ENCODE data around the gene LRRC3B.
"Not testable (repeated sequence)": the region's sequence is repeated elsewhere in the genome, so short reads cannot be mapped to it uniquely, and the experiment has no call there.

DNA sequence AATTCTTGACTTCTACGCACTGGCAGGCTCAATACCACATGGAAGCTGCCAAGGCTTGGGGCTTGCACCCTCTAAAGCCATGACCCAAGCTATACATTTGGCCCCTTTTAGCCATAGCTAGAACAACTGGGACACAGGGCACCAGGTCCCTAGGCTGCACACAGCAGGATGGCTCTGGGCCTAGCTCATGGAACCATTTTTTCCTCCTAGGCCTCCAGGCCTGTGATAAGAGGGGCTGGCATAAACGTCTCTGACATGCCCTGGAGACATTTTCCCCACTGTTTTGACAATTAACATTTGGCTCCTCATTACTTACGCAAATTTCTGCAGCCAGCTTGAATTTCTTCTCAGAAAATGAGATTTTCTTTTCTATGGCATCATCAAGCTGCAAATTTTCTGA, 18.8 kb upstream of the LRRC3B start:
- TF ChIP-seq TARDBP (IDR thresholded peaks at IDR 0.05); ARNT (IDR thresholded peaks at IDR 0.05); CTBP1 (IDR thresholded peaks at IDR 0.05; ENCODE audit: borderline replicate concordance); L3MBTL2 (conservative IDR thresholded peaks at IDR 0.05); LEF1 (IDR thresholded peaks at IDR 0.05; ENCODE audit: borderline replicate concordance); FOXK2 (IDR thresholded peaks at IDR 0.05); SUZ12 (IDR thresholded peaks at IDR 0.05); FOXM1 (IDR thresholded peaks at IDR 0.05; ENCODE audit: borderline replicate concordance); SP1 (IDR thresholded peaks at IDR 0.05); HDGF (IDR thresholded peaks at IDR 0.05; ENCODE audit: borderline replicate concordance); FOXA1 (IDR thresholded peaks at IDR 0.05): not testable (repeated sequence)

Data from HEK293T (cell line).